GM12865 (cell line): ENCODE results near the gene GRID2IP.
"Not testable (repeated sequence)": the region's sequence is repeated elsewhere in the genome, so short reads cannot be mapped to it uniquely, and the experiment has no call there.

Experiments used
- DNase-seq: peaks from one replicate; pipeline ENCODE4 v3.0.0; 2010; ENCODE audit warnings: low read depth
- H3K4me3 ChIP-seq: 2 replicates; pipeline ENCODE4 v1.5.1; 2011; ENCODE audit warnings: mild to moderate bottlenecking, low read depth, low read length, control low read depth
- TF ChIP-seq, protein P1 (sequence below): IDR thresholded peaks from 2 replicates; pipeline ENCODE4 v1.5.1; 2011; ENCODE audit warnings: low read length, control low read depth, low read depth, inconsistent platforms; ENCODE audit not compliant: insufficient read depth; ENCODE audit errors: missing control alignments

Gene GRID2IP

DNA sequence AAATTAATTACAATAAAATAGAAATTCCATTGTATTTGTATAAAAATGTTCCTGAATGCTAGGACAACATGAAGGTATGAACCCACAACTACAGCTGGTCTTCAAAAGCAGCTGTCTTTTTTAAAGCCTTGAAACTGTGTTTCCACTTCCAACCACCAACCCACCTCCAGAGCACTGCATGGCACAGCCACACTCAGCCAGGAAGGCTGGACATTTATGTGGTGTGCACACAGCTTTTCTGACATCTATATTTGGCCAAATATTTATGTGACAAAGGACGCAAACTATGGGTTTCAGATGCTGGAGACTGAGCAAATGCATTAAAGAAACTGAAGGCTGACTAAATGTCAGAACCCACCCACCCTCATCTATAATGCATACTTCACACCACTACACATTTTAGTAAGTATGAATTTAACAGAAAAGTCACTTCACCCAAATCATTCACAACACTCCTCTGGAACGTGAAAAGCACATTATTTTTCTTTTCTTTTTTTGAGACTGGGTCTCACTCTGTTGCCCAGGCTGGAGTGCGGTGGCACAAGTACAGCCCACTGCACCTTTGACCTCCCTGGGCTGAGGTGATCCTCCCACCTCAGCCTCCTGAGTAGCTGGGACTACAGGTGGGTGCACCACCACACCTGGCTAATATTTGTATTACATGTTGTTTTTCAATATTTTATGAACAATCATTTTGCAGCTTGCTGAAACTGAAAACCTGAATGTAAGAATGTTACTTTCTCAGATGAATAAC, 75.7 kb downstream of the GRID2IP start:
- H3K4me3 ChIP-seq: no peak overlapping the region
- no peak for DNase-seq
- TF ChIP-seq, protein P1, sequence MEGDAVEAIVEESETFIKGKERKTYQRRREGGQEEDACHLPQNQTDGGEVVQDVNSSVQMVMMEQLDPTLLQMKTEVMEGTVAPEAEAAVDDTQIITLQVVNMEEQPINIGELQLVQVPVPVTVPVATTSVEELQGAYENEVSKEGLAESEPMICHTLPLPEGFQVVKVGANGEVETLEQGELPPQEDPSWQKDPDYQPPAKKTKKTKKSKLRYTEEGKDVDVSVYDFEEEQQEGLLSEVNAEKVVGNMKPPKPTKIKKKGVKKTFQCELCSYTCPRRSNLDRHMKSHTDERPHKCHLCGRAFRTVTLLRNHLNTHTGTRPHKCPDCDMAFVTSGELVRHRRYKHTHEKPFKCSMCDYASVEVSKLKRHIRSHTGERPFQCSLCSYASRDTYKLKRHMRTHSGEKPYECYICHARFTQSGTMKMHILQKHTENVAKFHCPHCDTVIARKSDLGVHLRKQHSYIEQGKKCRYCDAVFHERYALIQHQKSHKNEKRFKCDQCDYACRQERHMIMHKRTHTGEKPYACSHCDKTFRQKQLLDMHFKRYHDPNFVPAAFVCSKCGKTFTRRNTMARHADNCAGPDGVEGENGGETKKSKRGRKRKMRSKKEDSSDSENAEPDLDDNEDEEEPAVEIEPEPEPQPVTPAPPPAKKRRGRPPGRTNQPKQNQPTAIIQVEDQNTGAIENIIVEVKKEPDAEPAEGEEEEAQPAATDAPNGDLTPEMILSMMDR: no peak

DNA sequence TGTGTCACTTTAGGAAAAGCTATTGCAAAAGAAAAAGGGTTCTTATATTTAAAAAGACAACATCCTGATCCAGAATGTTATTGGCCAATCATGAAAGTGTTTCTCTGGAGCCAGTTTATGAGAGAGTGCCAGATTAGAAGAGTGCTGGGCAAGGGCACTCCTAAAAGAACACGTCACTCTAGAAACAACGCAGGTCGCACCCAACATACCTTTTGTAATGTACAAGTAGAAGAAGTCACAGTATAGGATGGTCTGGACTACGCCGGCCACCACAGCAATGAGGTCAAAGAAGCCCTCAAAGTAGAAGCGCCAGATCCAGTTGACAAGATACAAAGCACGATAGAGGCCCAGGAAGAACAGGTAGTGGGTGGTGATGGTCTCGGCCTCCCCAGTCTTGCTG, 85.4 kb downstream of the GRID2IP start:
- TF ChIP-seq, protein P1: no peak
- no peak overlapping the region for H3K4me3 ChIP-seq
- no peak for DNase-seq

DNA sequence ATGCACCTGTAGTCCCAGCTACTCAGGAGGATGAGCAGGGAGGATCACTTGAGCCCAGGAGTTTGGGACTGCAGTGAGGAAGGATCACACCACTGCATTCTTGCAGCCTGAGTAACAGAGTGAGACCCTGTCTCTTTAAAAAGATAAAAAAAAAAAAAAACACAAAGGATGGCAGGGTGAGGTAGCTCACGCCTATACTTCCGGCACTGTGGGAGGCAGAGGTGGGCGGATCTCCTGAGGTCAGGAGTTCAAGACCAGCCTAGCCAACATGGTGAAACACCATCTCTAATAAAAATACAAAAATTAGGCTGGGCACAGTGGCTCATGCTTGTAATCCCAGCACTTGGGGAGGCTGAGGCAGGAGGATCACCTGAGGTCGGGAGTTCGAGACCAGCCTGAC, 87.7 kb downstream of the GRID2IP start:
- not testable (repeated sequence) for DNase-seq, H3K4me3 ChIP-seq

DNA sequence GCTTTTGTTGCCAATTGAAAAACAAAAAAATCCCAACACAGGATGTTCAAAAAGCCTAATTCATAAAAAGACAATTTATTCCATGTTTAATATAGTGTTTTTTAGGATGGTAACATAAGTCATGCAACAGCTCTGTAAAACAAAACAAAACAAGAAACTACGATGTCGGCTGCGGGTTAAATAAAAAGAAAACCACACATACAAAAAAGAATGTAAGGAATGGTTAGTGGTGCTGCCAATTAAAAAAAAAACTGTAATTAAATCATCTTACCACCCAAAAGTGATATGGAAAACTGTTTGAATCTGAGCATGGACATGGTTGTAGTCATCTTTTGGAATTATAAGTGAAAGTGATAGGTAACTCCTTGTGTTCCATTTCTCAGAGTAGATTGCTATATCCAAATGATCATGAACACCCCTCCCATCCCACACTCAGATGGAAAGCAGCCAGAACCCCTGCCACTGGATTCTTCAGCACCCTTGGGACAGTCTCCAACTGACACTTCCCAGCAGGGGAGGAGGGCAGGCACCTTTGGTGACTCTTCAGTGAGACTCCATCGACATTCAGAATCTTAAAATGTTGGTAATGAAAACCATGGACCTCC, 89.2 kb downstream of the GRID2IP start:
- TF ChIP-seq, protein P1: no peak
- DNase-seq: no peak

DNA sequence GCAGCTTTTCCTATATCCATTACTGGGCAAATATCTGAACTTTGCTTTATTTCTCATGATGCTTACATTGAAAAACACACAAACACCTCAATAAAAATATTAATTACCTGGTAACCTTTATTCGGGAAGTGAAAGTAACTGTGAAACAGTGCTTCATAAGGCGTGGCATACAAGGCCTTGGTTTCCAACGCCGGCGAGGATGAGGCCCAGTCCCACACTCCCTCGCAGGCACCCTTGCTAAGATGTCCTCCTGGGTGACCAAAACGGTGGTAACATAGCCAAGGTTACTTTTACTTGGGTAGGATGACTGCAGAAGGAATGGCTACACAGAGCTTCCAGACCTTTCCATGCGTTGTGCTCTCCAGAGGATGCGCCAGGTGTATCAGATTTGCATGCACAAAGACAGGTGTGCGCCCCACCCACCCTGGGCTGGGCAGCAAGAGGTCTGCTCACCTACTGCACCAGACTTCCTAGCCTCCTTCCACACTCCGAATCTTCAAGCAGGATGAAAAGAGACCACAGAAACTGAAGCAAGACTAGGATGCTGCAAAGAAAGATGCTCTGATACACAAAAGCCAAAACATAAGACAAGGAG, 90.2 kb downstream of the GRID2IP start:
- DNase-seq: no peak
- TF ChIP-seq, protein P1: no peak
- no peak overlapping the region for H3K4me3 ChIP-seq

More for the DNA sequence above, 89.2 kb downstream of the GRID2IP start:
- no peak overlapping the region for H3K4me3 ChIP-seq

DNA sequence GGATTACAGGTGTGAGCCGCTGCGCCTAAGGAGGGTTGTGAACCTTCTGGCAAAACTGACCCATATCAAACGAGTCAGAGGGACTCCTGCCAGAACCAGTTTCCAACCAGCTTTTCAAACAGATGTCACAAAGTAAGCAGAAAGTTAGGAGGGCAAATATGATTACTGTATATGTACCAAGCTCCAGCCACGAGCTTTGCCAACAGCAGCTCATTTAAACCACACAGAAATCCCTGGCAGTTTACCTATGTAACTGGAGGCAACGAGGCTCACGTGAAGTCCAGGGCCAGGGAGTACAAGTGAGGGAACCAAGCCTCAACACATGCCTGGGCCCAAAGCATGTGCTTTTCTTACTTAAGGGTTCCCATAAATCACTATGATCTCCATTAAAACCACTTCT, 91.0 kb downstream of the GRID2IP start:
- no peak overlapping the region for H3K4me3 ChIP-seq
- TF ChIP-seq, protein P1: no peak
- no peak for DNase-seq

DNA sequence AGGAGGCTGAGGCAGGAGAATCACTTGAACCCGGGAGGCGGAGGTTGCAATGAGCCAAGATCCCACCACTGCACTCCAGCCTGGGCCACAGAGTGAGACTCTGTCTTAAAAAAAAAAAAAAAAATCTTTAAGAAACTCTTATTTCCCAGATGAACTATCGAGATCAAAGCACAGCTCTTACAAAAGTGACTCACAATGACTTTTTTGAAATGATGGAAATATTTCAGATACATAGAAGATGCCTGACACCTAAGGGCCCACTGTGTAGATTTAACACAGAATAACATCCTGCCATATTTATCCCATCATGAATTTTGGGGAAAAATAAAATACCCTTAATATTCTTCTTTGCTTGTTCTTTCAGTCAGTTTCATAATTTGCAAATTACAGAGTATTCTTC, 92.6 kb downstream of the GRID2IP start:
- DNase-seq, H3K4me3 ChIP-seq: not testable (repeated sequence)

DNA sequence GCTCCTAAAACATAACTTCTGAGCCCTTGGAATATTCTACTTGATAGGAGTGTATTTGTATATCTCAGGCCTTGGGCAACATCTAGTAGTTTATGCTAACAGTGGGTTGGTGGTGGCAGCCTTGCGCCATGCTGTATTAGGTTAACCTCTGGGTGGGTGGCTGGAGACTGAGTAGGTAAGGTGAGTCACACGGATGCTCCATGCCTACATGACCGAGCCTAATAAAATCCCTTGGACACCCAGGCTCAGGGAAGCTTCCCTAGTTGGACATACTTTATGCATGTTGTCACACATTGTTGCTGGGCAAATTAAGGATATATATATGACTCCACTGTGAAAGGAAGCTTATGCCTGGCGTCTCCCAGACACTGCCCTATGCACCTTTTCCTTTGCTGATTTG, 97.5 kb downstream of the GRID2IP start:
- no peak overlapping the region for H3K4me3 ChIP-seq
- DNase-seq: no peak
- TF ChIP-seq, protein P1: no peak
